ENCODE results near the gene FMNL2.

Gene FMNL2

DNA sequence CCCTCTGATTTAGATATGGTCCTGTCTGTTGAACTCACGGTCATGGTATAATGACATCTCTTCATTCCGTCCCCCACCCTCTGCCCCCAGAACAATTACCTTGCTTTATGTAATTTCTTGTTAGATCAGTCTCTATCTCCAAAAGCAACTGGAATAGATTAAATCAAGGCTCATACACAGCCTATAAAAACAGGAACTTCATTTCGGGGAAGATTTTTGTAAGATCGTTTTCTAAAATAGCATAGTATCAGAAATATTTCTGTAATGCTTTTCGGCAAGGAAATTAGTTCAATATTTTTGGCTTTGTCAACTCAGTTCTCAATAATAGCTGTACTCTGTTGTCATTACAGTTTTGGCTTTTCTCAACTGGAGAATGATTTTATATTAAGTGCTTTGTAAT is 157.2 kb downstream of the FMNL2 start:
- H3K4me2 ChIP-seq (ENCODE audit: low read length, poor library complexity, severe bottlenecking), result no peak overlapping the region
- H3K4me3 ChIP-seq (ENCODE audit: insufficient read depth in 1 of 2, low read depth in 1 of 2, low read length in 2 of 2), result peak overlapping the region in 1 of 2 experiments; percentile 56
- no peak overlapping the region for H2AK5ac ChIP-seq (ENCODE audit: low read length, severe bottlenecking)
- no peak overlapping the region for H4K8ac ChIP-seq (ENCODE audit: low read length)
- no peak overlapping the region for H2AFZ ChIP-seq (ENCODE audit: low read depth, low read length)
- peaks cover 7% of the 10 kb centered on the region for H3K4me1 ChIP-seq (ENCODE audit: control insufficient read depth, insufficient read depth, low read depth, low read length)
- no peak for DNase-seq
- no peak overlapping the region for H4K91ac ChIP-seq (ENCODE audit: low read length)
- no peak overlapping the region for H2BK12ac ChIP-seq (ENCODE audit: low read length in 2 of 2)
- no peak overlapping the region for H2BK5ac ChIP-seq (ENCODE audit: low read depth, low read length, poor library complexity, severe bottlenecking)
- H3K27ac ChIP-seq (ENCODE audit: low read length, poor library complexity, severe bottlenecking), result no peak overlapping the region
- H2BK15ac ChIP-seq (ENCODE audit: low read depth, poor library complexity, severe bottlenecking), result no peak overlapping the region
- H3K79me1 ChIP-seq (replicated peaks; ENCODE audit: low read length, poor library complexity, severe bottlenecking), result peaks cover 22% of the 10 kb centered on the region
- 89% methylated on average over 3 of the region's 5 CpGs for WGBS
- no peak overlapping the region for H3K23ac ChIP-seq (ENCODE audit: low read length in 2 of 2)
- H3K9ac ChIP-seq (ENCODE audit: low read length), result peak overlapping the region; percentile 75
- H3K14ac ChIP-seq (ENCODE audit: low read length in 2 of 2), result no peak overlapping the region
- H3K27me3 ChIP-seq (ENCODE audit: control insufficient read depth in 1 of 2, insufficient read depth in 1 of 2, low read length in 2 of 2), result no peaks in the 10 kb centered on the region
- H3K4ac ChIP-seq (ENCODE audit: low read depth in 1 of 2, low read length in 2 of 2), result no peak overlapping the region
- H3K9me3 ChIP-seq (ENCODE audit: control insufficient read depth, low read length), result no peaks in the 10 kb centered on the region
- no peak overlapping the region for H2BK120ac ChIP-seq (ENCODE audit: low read depth, low read length)
- no peak overlapping the region for H3K18ac ChIP-seq (ENCODE audit: low read depth in 1 of 2, low read length in 2 of 2)
- no peaks in the 10 kb centered on the region for H3K36me3 ChIP-seq (ENCODE audit: control insufficient read depth in 1 of 2, insufficient read depth in 2 of 2, low read depth in 1 of 2, low read length in 2 of 2)

DNA sequence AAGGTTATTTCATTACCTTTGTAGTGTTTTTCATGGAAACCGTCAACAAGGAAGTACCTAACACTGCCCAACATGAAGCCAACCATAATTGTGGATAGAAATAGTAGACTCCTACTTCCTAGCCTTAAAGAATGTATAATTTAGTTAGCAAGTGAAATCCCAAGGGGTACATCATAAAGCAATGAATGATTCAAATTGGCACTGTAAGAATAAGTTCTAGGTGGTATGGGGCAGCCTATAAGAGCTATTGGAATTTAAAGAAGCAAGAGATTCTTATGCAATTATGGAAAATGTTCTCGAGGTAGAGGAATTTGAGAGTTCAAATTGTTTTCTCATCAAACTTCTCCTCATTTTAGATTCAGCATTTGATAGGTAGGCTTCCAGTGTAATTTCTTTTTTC is 157.9 kb downstream of the FMNL2 start:
- no peaks in the 10 kb centered on the region for H3K36me3 ChIP-seq (ENCODE audit: control insufficient read depth in 1 of 2, insufficient read depth in 2 of 2, low read depth in 1 of 2, low read length in 2 of 2)
- H2BK120ac ChIP-seq (ENCODE audit: low read depth, low read length), result no peak overlapping the region
- H2BK5ac ChIP-seq (ENCODE audit: low read depth, low read length, poor library complexity, severe bottlenecking), result no peak overlapping the region
- H3K9me3 ChIP-seq (ENCODE audit: control insufficient read depth, low read length), result no peaks in the 10 kb centered on the region
- H2AFZ ChIP-seq (ENCODE audit: low read depth, low read length), result no peak overlapping the region
- no peak overlapping the region for H4K8ac ChIP-seq (ENCODE audit: low read length)
- no peak overlapping the region for H2BK12ac ChIP-seq (ENCODE audit: low read length in 2 of 2)
- WGBS, result 60% methylated on average over 1 of the region's 2 CpGs
- no peak for DNase-seq
- H3K27me3 ChIP-seq (ENCODE audit: control insufficient read depth in 1 of 2, insufficient read depth in 1 of 2, low read length in 2 of 2), result no peaks in the 10 kb centered on the region
- no peak overlapping the region for H4K91ac ChIP-seq (ENCODE audit: low read length)
- no peak overlapping the region for H3K27ac ChIP-seq (ENCODE audit: low read length, poor library complexity, severe bottlenecking)
- no peak overlapping the region for H3K4ac ChIP-seq (ENCODE audit: low read depth in 1 of 2, low read length in 2 of 2)
- H2AK5ac ChIP-seq (ENCODE audit: low read length, severe bottlenecking), result no peak overlapping the region
- H3K79me1 ChIP-seq (replicated peaks; ENCODE audit: low read length, poor library complexity, severe bottlenecking), result peaks cover 24% of the 10 kb centered on the region
- peak overlapping the region; percentile 75 for H3K9ac ChIP-seq (ENCODE audit: low read length)
- no peak overlapping the region for H3K18ac ChIP-seq (ENCODE audit: low read depth in 1 of 2, low read length in 2 of 2)
- H3K23ac ChIP-seq (ENCODE audit: low read length in 2 of 2), result no peak overlapping the region
- H3K4me1 ChIP-seq (ENCODE audit: control insufficient read depth, insufficient read depth, low read depth, low read length), result peaks cover 9% of the 10 kb centered on the region
- H3K4me3 ChIP-seq (ENCODE audit: insufficient read depth in 1 of 2, low read depth in 1 of 2, low read length in 2 of 2), result no peak overlapping the region
- H2BK15ac ChIP-seq (ENCODE audit: low read depth, poor library complexity, severe bottlenecking), result no peak overlapping the region
- H3K14ac ChIP-seq (ENCODE audit: low read length in 2 of 2), result no peak overlapping the region
- no peak overlapping the region for H3K4me2 ChIP-seq (ENCODE audit: low read length, poor library complexity, severe bottlenecking)

DNA sequence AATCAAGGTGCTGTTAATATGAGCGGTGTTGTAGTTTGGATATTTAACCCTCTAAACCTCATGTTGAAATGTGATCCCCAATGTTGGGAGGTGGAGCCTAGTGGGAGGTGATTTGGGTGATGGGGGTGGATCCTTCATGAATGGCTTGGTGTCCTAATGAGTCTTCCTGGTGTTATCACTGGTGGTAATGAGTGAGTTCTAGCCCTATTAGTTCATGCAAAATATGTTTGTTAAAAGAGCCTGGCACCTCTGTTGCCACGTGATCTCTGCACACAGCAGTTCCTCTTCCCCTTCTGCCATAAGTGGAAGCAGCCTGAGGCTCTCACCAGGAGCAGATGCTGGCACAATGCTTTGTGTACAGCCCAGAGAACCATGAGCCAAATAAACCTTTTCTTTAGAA is 158.4 kb downstream of the FMNL2 start:
- Histone ChIP-seq H3K27me3 (ENCODE audit: control insufficient read depth in 1 of 2, insufficient read depth in 1 of 2, low read length in 2 of 2) (no peaks in the 10 kb centered on the region), H3K4me3 (ENCODE audit: insufficient read depth in 1 of 2, low read depth in 1 of 2, low read length in 2 of 2) (no peak overlapping the region), H2BK120ac (ENCODE audit: low read depth, low read length) (no peak overlapping the region), H3K14ac (ENCODE audit: low read length in 2 of 2) (no peak overlapping the region), H3K4me1 (ENCODE audit: control insufficient read depth, insufficient read depth, low read depth, low read length) (peaks cover 9% of the 10 kb centered on the region), H2BK5ac (ENCODE audit: low read depth, low read length, poor library complexity, severe bottlenecking) (no peak overlapping the region), H3K18ac (ENCODE audit: low read depth in 1 of 2, low read length in 2 of 2) (peak overlapping the region in 1 of 2 experiments; percentile 64), H3K4ac (ENCODE audit: low read depth in 1 of 2, low read length in 2 of 2) (no peak overlapping the region), H3K36me3 (ENCODE audit: control insufficient read depth in 1 of 2, insufficient read depth in 2 of 2, low read depth in 1 of 2, low read length in 2 of 2) (no peaks in the 10 kb centered on the region), H3K9me3 (ENCODE audit: control insufficient read depth, low read length) (no peaks in the 10 kb centered on the region), H2AK5ac (ENCODE audit: low read length, severe bottlenecking) (no peak overlapping the region), H4K8ac (ENCODE audit: low read length) (no peak overlapping the region), H2AFZ (ENCODE audit: low read depth, low read length) (no peak overlapping the region), H3K27ac (ENCODE audit: low read length, poor library complexity, severe bottlenecking) (no peak overlapping the region), H3K4me2 (ENCODE audit: low read length, poor library complexity, severe bottlenecking) (no peak overlapping the region), H2BK15ac (ENCODE audit: low read depth, poor library complexity, severe bottlenecking) (no peak overlapping the region), H4K91ac (ENCODE audit: low read length) (no peak overlapping the region), H3K9ac (ENCODE audit: low read length) (no peak overlapping the region), H2BK12ac (ENCODE audit: low read length in 2 of 2) (peak overlapping the region in 1 of 2 experiments; percentile 24), H3K79me1 (replicated peaks; ENCODE audit: low read length, poor library complexity, severe bottlenecking) (peaks cover 24% of the 10 kb centered on the region), H3K23ac (ENCODE audit: low read length in 2 of 2) (no peak overlapping the region)
- WGBS, result 91% methylated on average over 2 of the region's 2 CpGs
- DNase-seq, result no peak

DNA sequence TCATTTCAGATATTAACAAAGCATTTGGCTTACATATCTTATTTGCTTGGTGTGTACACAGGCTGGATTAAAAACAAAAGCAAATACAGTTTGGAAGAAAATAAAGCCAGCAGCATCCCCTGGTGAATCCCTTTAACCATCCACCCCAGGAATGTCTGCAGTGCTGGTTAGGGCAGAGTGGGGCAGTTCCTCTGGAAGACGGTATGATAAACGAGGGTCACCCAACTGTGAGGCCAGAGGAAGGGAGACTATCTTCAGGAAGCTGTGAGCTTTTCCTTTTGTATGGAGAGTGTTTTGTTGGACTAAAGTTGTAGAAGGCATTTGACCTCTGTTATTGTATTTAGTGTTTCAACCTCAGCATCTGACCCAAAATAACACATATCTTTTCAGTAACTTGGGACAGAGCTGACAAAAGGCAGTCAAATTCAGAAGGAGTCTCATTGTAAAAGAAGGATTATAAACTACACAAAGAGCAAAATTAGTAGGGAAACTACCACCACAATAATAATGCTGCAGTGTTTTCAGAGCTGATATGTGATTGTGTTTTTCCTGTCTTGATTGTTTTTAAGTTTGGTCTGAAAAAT is 159.1 kb downstream of the FMNL2 start:
- H3K27me3 ChIP-seq (ENCODE audit: control insufficient read depth in 1 of 2, insufficient read depth in 1 of 2, low read length in 2 of 2), result no peaks in the 10 kb centered on the region
- H3K9ac ChIP-seq (ENCODE audit: low read length), result peak overlapping the region; percentile 23
- H3K23ac ChIP-seq (ENCODE audit: low read length in 2 of 2), result no peak overlapping the region
- no peak overlapping the region for H4K8ac ChIP-seq (ENCODE audit: low read length)
- H3K4me3 ChIP-seq (ENCODE audit: insufficient read depth in 1 of 2, low read depth in 1 of 2, low read length in 2 of 2), result no peak overlapping the region
- H2BK15ac ChIP-seq (ENCODE audit: low read depth, poor library complexity, severe bottlenecking), result no peak overlapping the region
- peak overlapping the region in 1 of 2 experiments; percentile 85 for H2BK12ac ChIP-seq (ENCODE audit: low read length in 2 of 2)
- peak overlapping the region; percentile 86 for H2AK5ac ChIP-seq (ENCODE audit: low read length, severe bottlenecking)
- H3K27ac ChIP-seq (ENCODE audit: low read length, poor library complexity, severe bottlenecking), result no peak overlapping the region
- H4K91ac ChIP-seq (ENCODE audit: low read length), result no peak overlapping the region
- no peaks in the 10 kb centered on the region for H3K9me3 ChIP-seq (ENCODE audit: control insufficient read depth, low read length)
- peaks cover 7% of the 10 kb centered on the region for H3K4me1 ChIP-seq (ENCODE audit: control insufficient read depth, insufficient read depth, low read depth, low read length)
- peaks cover 21% of the 10 kb centered on the region for H3K79me1 ChIP-seq (replicated peaks; ENCODE audit: low read length, poor library complexity, severe bottlenecking)
- no peak overlapping the region for H3K4me2 ChIP-seq (ENCODE audit: low read length, poor library complexity, severe bottlenecking)
- peak overlapping the region in 1 of 2 experiments; percentile 59 for H3K18ac ChIP-seq (ENCODE audit: low read depth in 1 of 2, low read length in 2 of 2)
- no peak overlapping the region for H2BK120ac ChIP-seq (ENCODE audit: low read depth, low read length)
- no CpG with 5 or more reads among the region's 2 CpGs for WGBS
- H3K4ac ChIP-seq (ENCODE audit: low read depth in 1 of 2, low read length in 2 of 2), result no peak overlapping the region
- H2BK5ac ChIP-seq (ENCODE audit: low read depth, low read length, poor library complexity, severe bottlenecking), result no peak overlapping the region
- H3K14ac ChIP-seq (ENCODE audit: low read length in 2 of 2), result no peak overlapping the region
- no peaks in the 10 kb centered on the region for H3K36me3 ChIP-seq (ENCODE audit: control insufficient read depth in 1 of 2, insufficient read depth in 2 of 2, low read depth in 1 of 2, low read length in 2 of 2)
- H2AFZ ChIP-seq (ENCODE audit: low read depth, low read length), result no peak overlapping the region
- DNase-seq, result no peak

Measured in mesenchymal stem cell (in vitro differentiated cells and primary cell).